Measurements from ENCODE around the gene SMCO1.
"Not testable (repeated sequence)": the region's sequence is repeated elsewhere in the genome, so short reads cannot be mapped to it uniquely, and the experiment has no call there.

Gene SMCO1

DNA sequence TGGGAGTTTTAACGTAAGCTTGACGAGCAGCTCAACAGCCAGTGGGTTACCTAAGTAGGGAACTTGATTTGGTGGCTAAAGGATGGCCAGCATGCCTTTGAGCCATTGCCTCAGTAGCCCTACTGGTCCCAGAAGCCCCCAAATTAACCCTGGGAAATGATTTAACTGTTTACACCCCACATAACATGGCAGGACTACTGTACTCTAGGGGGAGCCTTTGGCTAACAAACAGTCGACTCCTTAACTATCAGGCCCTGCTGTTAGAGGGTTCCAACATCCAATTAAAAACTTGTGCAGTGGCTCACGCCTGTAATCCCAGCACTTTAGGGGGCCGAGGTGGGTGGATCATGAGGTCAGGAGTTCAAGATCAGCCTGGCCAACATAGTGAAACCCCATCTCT is 9.4 kb upstream of the SMCO1 start:
- DNase-seq (ENCODE audit: low spot score): no peak
- no peak for TF ChIP-seq CTCF (conservative IDR thresholded peaks at IDR 0.05; ENCODE audit: low read depth)
- POLR2A ChIA-PET (ENCODE audit: low non-redundant PET): no interaction called here
- H3K27ac ChIP-seq: no peak overlapping the region
- CTCF ChIA-PET: interaction anchor here (0.6 to 1.2 kb wide), 2 partner anchors 10 to 55 kb away, joined by 3 read pairs; no protein-coding TSS in a partner anchor

GRCh38 chr3:196523841-196524240 is 8.7 kb upstream of the SMCO1 start:
- DNase-seq (ENCODE audit: low spot score): no peak
- TF ChIP-seq CTCF (conservative IDR thresholded peaks at IDR 0.05; ENCODE audit: low read depth): no peak
- ChIA-PET POLR2A (ENCODE audit: low non-redundant PET) (no interaction called here), CTCF (interaction anchor here (0.5 to 1.3 kb wide), 7 partner anchors 11 to 380 kb away, joined by 3 to 4 read pairs (median 3); no protein-coding TSS in a partner anchor)
- no peak overlapping the region for H3K27ac ChIP-seq

GRCh38 chr3:196521291-196521690 is 6.1 kb upstream of the SMCO1 start:
- CTCF ChIA-PET; DNase-seq (ENCODE audit: low spot score); POLR2A ChIA-PET (ENCODE audit: low non-redundant PET); H3K27ac ChIP-seq: not testable (repeated sequence)

DNA sequence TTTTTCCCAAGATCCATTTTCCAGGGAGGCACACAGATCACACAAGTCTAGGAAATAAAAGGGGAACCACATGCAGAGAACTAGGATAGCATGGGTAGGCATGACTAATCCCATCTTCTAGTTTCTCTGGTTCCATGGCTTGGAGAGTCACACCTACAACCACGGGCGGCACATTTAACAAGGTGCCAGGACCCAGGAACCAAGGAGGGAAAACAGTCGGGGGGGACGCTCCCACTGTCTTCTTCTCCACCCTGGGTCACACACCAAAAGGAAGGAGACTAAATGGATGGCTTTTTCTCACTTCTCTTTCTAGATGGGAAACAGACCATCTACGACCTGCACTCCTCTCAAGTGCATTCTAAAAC is 4.6 kb upstream of the SMCO1 start:
- no peak for TF ChIP-seq CTCF (conservative IDR thresholded peaks at IDR 0.05; ENCODE audit: low read depth)
- CTCF ChIA-PET: interaction anchor here (1.0 kb wide), 1 partner anchor 266 kb away, joined by 3 read pairs; no protein-coding TSS in a partner anchor
- DNase-seq (ENCODE audit: low spot score): no peak
- H3K27ac ChIP-seq: no peak overlapping the region
- POLR2A ChIA-PET (ENCODE audit: low non-redundant PET): no interaction called here

DNA sequence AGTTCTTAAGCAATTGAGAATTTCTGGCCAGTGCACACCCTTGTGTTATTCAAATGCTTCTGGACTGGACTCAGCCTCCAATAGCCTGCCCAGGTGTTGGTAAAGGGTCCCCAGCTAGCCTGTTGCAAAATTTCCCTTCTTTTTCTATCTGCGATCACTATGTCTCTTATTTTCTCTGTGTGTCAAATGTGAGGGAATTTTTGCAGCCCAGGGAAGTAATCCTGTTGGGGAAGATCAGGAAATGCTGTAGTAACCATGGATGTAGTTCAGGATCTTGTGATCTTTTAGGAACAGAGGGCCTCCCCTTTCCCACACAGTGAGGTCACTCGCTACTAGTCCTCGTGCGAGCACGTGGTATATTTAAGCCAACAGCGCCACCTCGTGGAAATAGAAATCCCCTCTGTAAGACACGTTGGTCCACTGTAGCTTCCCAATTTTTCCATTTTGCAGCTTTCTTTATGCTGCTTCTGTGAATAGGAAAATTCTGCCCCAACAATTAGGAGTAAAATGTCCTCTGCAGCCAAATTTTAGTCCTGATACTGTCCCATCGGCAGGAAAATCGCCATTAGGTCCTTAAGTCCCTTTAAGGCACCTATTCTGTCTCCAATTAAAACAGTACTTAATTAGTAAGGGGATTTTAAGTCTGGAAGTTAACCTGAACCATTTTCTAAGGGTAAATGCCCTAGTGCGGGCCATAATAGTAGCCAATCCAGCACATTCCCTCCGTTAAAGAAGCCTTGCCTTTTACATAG is 4.0 kb upstream of the SMCO1 start:
- no peak overlapping the region for H3K27ac ChIP-seq
- ChIA-PET POLR2A (ENCODE audit: low non-redundant PET) (interaction anchor here (0.6 kb wide), 1 partner anchor 260 kb away, joined by 3 read pairs; no protein-coding TSS in a partner anchor), CTCF (interaction anchor here (0.5 to 1.0 kb wide), 3 partner anchors 12 to 265 kb away, joined by 3 read pairs; no protein-coding TSS in a partner anchor)
- TF ChIP-seq CTCF (conservative IDR thresholded peaks at IDR 0.05; ENCODE audit: low read depth): peak; percentile 48
- DNase-seq (ENCODE audit: low spot score): peak; percentile 36

DNA sequence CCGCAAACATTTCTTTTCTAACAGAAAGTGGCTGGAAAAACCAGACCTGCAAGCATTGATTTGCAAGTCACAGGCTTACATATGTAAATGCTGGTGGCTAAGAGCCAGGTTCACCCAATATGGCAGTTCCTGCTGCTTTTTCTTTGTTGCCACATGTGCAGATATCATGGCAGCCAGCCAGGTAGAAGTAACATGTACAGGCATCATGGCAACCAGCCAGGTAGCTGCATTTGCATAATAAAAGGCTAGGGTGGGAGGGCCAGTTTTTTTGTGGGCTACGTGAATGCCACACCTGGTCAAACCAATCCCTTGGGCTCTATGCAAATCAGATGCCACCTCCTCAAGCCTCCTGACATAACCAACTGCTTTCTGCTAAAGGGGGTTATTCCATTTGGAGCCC is 2.8 kb upstream of the SMCO1 start:
- no peak overlapping the region for H3K27ac ChIP-seq
- TF ChIP-seq CTCF (conservative IDR thresholded peaks at IDR 0.05; ENCODE audit: low read depth): no peak
- CTCF ChIA-PET: no interaction called here
- POLR2A ChIA-PET (ENCODE audit: low non-redundant PET): no interaction called here
- DNase-seq (ENCODE audit: low spot score): no peak

DNA sequence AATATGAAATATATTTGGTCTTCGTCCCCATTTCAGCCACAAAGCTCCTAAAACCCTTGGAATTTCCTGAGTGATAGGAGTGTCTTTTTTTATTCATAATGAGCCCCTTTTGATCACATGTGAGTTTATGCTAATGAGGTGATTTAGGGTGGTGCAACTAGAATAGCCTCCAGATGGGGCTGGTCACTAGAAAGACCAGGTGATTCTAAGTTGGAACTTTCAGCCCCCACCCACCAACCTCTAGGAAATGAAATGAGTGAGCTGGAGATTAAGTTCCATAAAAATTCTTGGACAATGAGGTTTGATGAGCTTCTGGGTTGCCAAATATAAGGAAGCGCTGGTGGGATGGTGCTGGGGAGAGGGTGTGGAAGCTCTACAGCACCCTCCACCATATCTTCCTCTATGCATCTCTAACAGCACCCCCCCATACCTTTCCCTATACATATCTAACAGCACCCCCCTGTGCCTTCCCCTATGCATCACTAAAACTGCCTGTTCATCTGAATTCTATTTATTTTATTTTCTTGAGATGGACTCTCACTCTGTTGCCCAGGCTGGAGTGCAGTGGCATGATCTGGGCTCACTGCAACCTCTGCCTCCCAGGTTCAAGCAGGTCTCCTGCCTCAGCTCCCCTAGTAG is 2.1 kb upstream of the SMCO1 start:
- TF ChIP-seq CTCF (conservative IDR thresholded peaks at IDR 0.05; ENCODE audit: low read depth): no peak
- ChIA-PET CTCF (no interaction called here), POLR2A (ENCODE audit: low non-redundant PET) (no interaction called here)
- no peak for DNase-seq (ENCODE audit: low spot score)
- no peak overlapping the region for H3K27ac ChIP-seq
